Esophagus squamous epithelium (tissue), 5 donors: ENCODE data around the gene NRF1. TPM values are rescaled to one million over a fixed set of nuclear protein-coding genes. Genes with fewer than 3 reads are reported as not detected.

Source experiments
- DNase-seq: peaks from one replicate; lab custom pipeline; 2025; lab: John Stamatoyannopoulos, UW
- H3K27ac ChIP-seq, 4 donors: fragments of 200-600 bp; sonication (generic); one replicate each; pipeline ENCODE4 v1.5.1; 2016 to 2019; ENCODE audit warnings: mild to moderate bottlenecking in 1 of 4
- H3K27me3 ChIP-seq, 4 donors: fragments of 200-600 bp; sonication (generic); 1 replicate in 3 of 4; 2 replicates in 1 of 4; pipeline versions ENCODE4 v1.5.1 to v1.6.0; 2017 to 2021; ENCODE audit warnings: antibody characterized with exemption in 1 of 4
- H3K36me3 ChIP-seq, 3 donors: fragments of 200-600 bp; sonication (generic); one replicate each; pipeline ENCODE4 v1.5.1; 2016 to 2019
- H3K4me1 ChIP-seq, 3 donors: fragments of 200-600 bp; sonication (generic); one replicate each; pipeline ENCODE4 v1.5.1; 2017 to 2019
- H3K4me3 ChIP-seq, 4 donors: fragments of 200-600 bp; sonication (generic); 1 replicate in 3 of 4; 2 replicates in 1 of 4; pipeline ENCODE4 v1.5.1; 2016 to 2019; ENCODE audit warnings: mild to moderate bottlenecking in 2 of 4, moderate library complexity in 1 of 4
- H3K9me3 ChIP-seq, 3 donors: fragments of 200-600 bp; sonication (generic); one replicate each; pipeline ENCODE4 v1.5.1; 2016 to 2019
- POLR2A ChIP-seq, 4 donors: fragments of 450-650 bp; IDR thresholded peaks; one replicate each; pipeline ENCODE4 v1.6.1; 2017; ENCODE audit warnings: antibody characterized with exemption in 4 of 4, mild to moderate bottlenecking in 4 of 4, moderate library complexity in 3 of 4
- WGBS, 2 donors: methylation state at CpG; one replicate each; pipeline ENCODE4 v1.1.5; 2018; 5-methylcytosine and 5-hydroxymethylcytosine counted together
- intact Hi-C: fragments of 100-400 bp; cut with DNase I; formaldehyde crosslinking; loops from one replicate; pipeline ENCODE4 v1.15.0; 2022
- total RNA-seq, 4 donors: library from RNA; depleted of rRNA; stranded (reverse); fragments of >200 nt; gene quantifications; one replicate each; pipeline ENCODE4 v1.1.0, GENCODE V29; 2016
- TF ChIP-seq, protein P1 (sequence below), 6 experiments: fragments of 450-650 bp in 4 of 6; fragments of 200-600 bp in 2 of 6; sonication (generic) in 2 of 6; IDR thresholded peaks; one replicate each; pipeline ENCODE4 v1.5.1; 2016 to 2019; ENCODE audit warnings: antibody characterized with exemption in 6 of 6, mild to moderate bottlenecking in 4 of 6, moderate library complexity in 4 of 6
- donor health status: DM: yes; HTN: yes; CAD: no.

NRF1 gene
- total RNA-seq, 4 donors from 2014 or later, result 10.0 to 18.3 (median 13.3) TPM

DNA sequence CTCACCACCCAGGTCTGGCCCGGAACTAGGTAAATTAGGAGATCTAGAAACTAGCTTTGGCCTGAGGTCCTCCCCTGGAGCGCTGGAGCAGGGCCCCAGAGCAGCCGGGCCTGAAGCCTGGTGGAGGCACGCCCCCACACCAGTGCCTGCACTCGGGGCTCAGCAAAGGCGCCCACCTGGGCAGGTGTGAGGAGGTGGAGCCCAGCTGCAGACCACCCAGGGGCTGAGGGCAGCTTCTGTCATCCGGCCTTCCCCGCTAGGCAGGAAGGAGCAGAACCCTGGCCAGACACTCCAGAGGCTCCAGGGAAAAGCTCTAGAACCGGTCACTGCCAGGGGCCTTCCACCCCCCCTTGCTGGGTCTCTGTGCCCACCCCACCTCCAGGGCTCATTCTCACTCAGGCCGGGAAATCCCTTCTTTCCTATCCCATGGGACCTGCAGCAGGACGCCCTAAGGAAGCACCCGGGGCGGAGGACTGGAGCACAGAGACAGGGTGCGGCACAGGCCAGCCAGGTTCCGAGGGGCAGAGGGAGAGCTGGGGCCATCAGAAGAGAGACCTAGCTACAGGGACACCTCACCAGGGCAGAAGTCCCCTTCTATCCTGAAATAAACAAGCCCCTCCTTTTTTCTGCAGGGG lies 161.2 kb downstream of the NRF1 start:
- no peak for DNase-seq
- intact Hi-C loops, result no loop called here
- 100% methylated on average over 1 of the region's 15 CpGs; no CpG with 5 or more reads in 1 of the 2 donors for WGBS, 2 donors

DNA sequence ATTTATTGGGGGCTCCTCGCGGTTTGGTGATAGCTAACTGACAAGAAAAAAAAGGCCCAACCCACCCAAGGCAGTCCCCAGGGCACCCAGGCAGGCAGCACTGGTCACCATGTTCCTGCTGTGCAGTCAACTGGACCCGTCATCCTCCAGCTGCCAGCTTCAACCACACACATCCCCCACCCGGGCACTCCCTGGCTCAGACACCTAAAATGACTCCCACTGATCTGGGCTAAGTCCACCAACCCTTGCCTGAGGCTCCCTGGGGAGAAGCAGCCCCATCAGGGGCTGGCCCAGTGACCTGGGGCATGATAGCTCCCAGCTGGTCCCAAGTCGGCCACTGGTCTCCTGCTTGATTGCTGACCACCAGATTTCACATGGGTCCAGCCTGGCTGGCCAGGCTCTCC lies 161.8 kb downstream of the NRF1 start:
- H3K36me3 ChIP-seq, result peaks cover 0 to 5% (median 0%) of the 10 kb centered on the region in 3 donors
- H3K27me3 ChIP-seq, result peaks cover 0 to 45% (median 5%) of the 10 kb centered on the region in 4 donors
- no peak overlapping the region for H3K27ac ChIP-seq
- H3K4me1 ChIP-seq, result peaks cover 0 to 4% (median 0%) of the 10 kb centered on the region in 3 donors
- no peaks in the 10 kb centered on the region for H3K9me3 ChIP-seq
- DNase-seq, result no peak
- no peak overlapping the region for H3K4me3 ChIP-seq
- intact Hi-C loops, result no loop called here
- no peak for TF ChIP-seq POLR2A (IDR thresholded peaks at IDR 0.05)
- 30 to 90% methylated on average over 2 of the region's 5 CpGs for WGBS, 2 donors

More for the DNA sequence above, 161.2 kb downstream of the NRF1 start:
- no peaks in the 10 kb centered on the region for H3K4me1 ChIP-seq
- TF ChIP-seq, protein P1, sequence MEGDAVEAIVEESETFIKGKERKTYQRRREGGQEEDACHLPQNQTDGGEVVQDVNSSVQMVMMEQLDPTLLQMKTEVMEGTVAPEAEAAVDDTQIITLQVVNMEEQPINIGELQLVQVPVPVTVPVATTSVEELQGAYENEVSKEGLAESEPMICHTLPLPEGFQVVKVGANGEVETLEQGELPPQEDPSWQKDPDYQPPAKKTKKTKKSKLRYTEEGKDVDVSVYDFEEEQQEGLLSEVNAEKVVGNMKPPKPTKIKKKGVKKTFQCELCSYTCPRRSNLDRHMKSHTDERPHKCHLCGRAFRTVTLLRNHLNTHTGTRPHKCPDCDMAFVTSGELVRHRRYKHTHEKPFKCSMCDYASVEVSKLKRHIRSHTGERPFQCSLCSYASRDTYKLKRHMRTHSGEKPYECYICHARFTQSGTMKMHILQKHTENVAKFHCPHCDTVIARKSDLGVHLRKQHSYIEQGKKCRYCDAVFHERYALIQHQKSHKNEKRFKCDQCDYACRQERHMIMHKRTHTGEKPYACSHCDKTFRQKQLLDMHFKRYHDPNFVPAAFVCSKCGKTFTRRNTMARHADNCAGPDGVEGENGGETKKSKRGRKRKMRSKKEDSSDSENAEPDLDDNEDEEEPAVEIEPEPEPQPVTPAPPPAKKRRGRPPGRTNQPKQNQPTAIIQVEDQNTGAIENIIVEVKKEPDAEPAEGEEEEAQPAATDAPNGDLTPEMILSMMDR (IDR thresholded peaks at IDR 0.05), result no peak
- no peak for TF ChIP-seq POLR2A (IDR thresholded peaks at IDR 0.05)
- H3K36me3 ChIP-seq, result peaks cover 0 to 5% (median 0%) of the 10 kb centered on the region in 3 donors
- H3K27me3 ChIP-seq, result peaks cover 0 to 39% (median under 1%) of the 10 kb centered on the region in 4 donors
- no peak overlapping the region for H3K27ac ChIP-seq
- H3K4me3 ChIP-seq, result no peak overlapping the region
- no peaks in the 10 kb centered on the region for H3K9me3 ChIP-seq

DNA sequence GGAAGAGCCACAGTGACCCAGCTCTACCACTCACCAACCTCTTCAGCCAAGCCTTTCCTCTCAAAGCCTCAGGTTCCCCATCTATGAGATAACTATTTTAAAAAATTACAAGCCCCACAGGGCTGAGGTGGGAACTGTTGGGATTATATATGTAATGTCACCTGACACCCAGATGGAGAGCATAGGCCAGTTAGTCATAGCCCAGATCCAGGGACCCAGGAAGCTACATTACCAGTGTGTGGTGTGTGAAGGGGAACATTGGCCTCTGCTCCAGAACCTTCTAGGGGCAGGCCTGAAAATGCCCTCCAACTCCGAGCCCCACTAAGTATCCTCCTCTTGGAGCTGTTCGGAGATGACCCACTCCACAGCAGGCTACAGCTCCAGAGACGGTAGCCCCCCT lies 162.4 kb downstream of the NRF1 start:
- TF ChIP-seq, protein P1 (IDR thresholded peaks at IDR 0.05), result no peak
- TF ChIP-seq POLR2A (IDR thresholded peaks at IDR 0.05), result no peak
- intact Hi-C loops, result no loop called here
- H3K4me3 ChIP-seq, result no peak overlapping the region
- peaks cover under 1 to 50% (median 10%) of the 10 kb centered on the region in 4 donors for H3K27me3 ChIP-seq
- DNase-seq, result no peak
- 100% methylated on average over 2 of the region's 3 CpGs; no CpG with 5 or more reads in 1 of the 2 donors for WGBS, 2 donors
- H3K4me1 ChIP-seq, result peaks cover 5 to 10% (median 5%) of the 10 kb centered on the region in 3 donors
- no peak overlapping the region for H3K27ac ChIP-seq
- H3K9me3 ChIP-seq, result no peaks in the 10 kb centered on the region
- H3K36me3 ChIP-seq, result peaks cover 0 to 5% (median 0%) of the 10 kb centered on the region in 3 donors

DNA sequence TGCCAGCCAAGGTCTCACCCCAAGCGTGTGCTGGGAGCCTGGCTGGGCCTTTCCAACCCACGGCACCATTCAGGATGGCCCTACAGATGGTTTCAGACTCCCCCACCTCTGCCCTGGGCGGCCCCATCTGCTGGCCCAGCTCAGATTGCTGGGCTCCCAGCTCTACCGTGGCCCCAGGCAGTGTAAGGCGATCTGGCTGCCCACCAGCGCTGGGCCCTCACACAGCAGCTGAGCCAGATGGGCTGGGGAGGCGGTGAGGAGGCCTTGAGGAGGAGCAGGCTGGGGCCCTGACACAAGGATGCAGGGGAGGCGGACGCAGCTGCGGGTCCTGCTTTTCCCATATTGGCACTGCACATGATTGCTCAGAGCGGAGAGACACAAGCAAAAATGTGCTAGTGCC lies 162.8 kb downstream of the NRF1 start:
- Histone ChIP-seq H3K27me3 (peaks cover 5 to 55% (median 14%) of the 10 kb centered on the region in 4 donors), H3K9me3 (no peaks in the 10 kb centered on the region), H3K4me1 (peaks cover 8 to 15% (median 10%) of the 10 kb centered on the region in 3 donors), H3K4me3 (no peak overlapping the region), H3K27ac (no peak overlapping the region), H3K36me3 (peaks cover 0 to 5% (median 0%) of the 10 kb centered on the region in 3 donors)
- DNase-seq, result no peak
- TF ChIP-seq, protein P1 (IDR thresholded peaks at IDR 0.05), result no peak
- TF ChIP-seq POLR2A (IDR thresholded peaks at IDR 0.05), result no peak
- intact Hi-C loops, result no loop called here
- 60 to 95% methylated on average over 1 to 4 of the region's 11 CpGs for WGBS, 2 donors

DNA sequence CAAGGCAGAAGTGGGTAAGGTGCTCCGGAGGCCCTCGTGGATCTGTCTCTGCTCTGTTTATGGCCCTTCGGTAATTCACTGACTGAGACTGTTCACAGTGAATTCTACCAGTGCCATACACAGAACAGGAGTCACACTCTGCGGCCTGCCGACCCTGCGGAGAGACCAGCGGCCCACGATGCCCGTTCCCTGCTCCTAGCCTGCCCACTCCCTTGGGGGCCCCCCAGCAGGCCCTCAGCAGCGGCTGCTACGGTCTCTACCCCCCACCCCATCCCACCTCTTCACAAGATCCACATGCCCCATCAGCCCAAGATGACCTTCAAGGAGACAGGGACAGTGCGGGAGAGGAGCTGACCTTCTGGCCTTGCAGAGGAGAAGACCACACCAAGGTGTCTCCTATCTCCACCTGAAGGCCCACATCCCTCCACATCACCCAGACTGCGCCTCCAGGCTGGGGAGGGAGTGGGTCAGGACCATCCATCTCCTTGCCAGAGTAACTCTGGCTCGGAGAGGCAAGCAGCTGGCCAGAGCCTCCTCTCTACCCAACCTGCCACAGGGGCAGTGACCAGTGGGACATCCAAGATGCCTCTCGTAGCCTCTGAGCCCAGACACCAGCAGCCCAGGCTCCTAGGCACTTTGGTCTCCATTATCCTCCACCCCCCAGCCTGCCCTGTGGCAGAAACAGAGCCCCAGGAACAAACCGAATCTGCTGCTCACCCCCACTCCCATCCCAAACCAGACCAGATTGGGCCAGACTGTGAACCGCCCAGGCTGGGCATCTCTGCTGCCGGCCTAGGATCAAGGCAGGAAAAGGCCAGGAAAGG lies 163.6 kb downstream of the NRF1 start:
- H3K27me3 ChIP-seq, result peaks cover 7 to 62% (median 15%) of the 10 kb centered on the region in 4 donors
- intact Hi-C loops, result no loop called here

More for the DNA sequence above, 163.6 kb downstream of the NRF1 start:
- H3K4me1 ChIP-seq, result peaks cover 11 to 22% (median 18%) of the 10 kb centered on the region in 3 donors
- no peaks in the 10 kb centered on the region for H3K36me3 ChIP-seq
- TF ChIP-seq POLR2A (IDR thresholded peaks at IDR 0.05), result no peak
- TF ChIP-seq, protein P1 (IDR thresholded peaks at IDR 0.05), result no peak
- no peaks in the 10 kb centered on the region for H3K9me3 ChIP-seq
- WGBS, 2 donors, result 93% methylated on average over 3 to 5 of the region's 18 CpGs
- no peak overlapping the region for H3K4me3 ChIP-seq
- no peak overlapping the region for H3K27ac ChIP-seq
- DNase-seq, result no peak
